Astrocyte of the spinal cord (primary cell): ENCODE measurements around the gene KLHL42.

Source experiments
- DNase-seq: peaks from one replicate; pipeline ENCODE4 v3.0.0; 2011; ENCODE audit warnings: low read depth, low spot score
- H3K4me3 ChIP-seq: 2 replicates; pipeline ENCODE4 v1.5.1; 2011; ENCODE audit warnings: low read depth, mild to moderate bottlenecking, low read length, moderate library complexity
- CTCF ChIP-seq: IDR thresholded peaks from 2 replicates; pipeline ENCODE4 v1.5.1; 2012; ENCODE audit warnings: low read depth, mild to moderate bottlenecking, low read length, inconsistent platforms
- in situ Hi-C: cut with HindIII; loops from 2 replicates; pipeline ENCODE4 v1.10.0; 2017; ENCODE audit warnings: low sequenced_read_pairs

KLHL42 gene

GRCh38 chr12:27851311-27851710 lies 71.3 kb downstream of the KLHL42 start:
- no peak for TF ChIP-seq CTCF
- no peak for DNase-seq
- in situ Hi-C loops = no loop called here
- H3K4me3 ChIP-seq = no peak overlapping the region

DNA sequence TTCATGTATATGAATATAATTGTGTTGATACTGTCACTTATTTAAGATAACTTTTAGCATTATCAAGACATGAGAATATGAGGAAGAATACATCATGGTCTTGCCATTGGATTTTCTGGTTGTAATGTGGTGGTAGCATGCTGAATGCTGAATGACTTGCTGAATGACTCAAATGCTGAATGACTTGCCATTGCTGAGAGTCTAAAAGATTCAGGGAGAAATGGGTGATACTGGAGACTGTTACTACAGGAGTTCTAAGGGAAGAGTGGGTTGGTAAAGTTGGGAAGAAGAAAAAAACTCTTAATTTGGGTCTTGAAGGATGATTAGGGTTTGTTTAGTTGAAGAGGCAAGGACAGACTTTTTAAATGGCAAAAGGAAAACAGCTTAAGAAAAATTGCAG lies 72.1 kb downstream of the KLHL42 start:
- TF ChIP-seq CTCF = no peak
- no peak overlapping the region for H3K4me3 ChIP-seq
- in situ Hi-C loops = no loop called here
- no peak for DNase-seq
